HUES6 (cell line): ENCODE results near the gene IFIT1B.

Experiments used
- H3K27ac ChIP-seq: 2 replicates; pipeline ENCODE4 v1.7.0; 2013; ENCODE audit warnings: low read depth, mild to moderate bottlenecking, low read length, inconsistent platforms
- H3K27me3 ChIP-seq: 2 replicates; pipeline ENCODE4 v1.6.1; 2013; ENCODE audit warnings: low read length; ENCODE audit not compliant: control insufficient read depth, insufficient read depth
- H3K36me3 ChIP-seq: 2 replicates; pipeline ENCODE4 v1.6.1; 2013; ENCODE audit warnings: low read length; ENCODE audit not compliant: control insufficient read depth, insufficient read depth
- H3K4me1 ChIP-seq: 2 replicates; pipeline ENCODE4 v1.6.1; 2013; ENCODE audit warnings: low read length; ENCODE audit not compliant: control insufficient read depth, insufficient read depth
- H3K4me3 ChIP-seq: 2 replicates; pipeline ENCODE4 v1.5.1; 2013; ENCODE audit warnings: low read depth, low read length
- H3K9ac ChIP-seq: one replicate; pipeline ENCODE4 v1.6.1; 2013; ENCODE audit warnings: mild to moderate bottlenecking, low read length
- H3K9me3 ChIP-seq: 2 replicates; pipeline ENCODE4 v1.6.1; 2013; ENCODE audit warnings: low read depth, low read length; ENCODE audit not compliant: control insufficient read depth, insufficient read depth

IFIT1B gene

DNA sequence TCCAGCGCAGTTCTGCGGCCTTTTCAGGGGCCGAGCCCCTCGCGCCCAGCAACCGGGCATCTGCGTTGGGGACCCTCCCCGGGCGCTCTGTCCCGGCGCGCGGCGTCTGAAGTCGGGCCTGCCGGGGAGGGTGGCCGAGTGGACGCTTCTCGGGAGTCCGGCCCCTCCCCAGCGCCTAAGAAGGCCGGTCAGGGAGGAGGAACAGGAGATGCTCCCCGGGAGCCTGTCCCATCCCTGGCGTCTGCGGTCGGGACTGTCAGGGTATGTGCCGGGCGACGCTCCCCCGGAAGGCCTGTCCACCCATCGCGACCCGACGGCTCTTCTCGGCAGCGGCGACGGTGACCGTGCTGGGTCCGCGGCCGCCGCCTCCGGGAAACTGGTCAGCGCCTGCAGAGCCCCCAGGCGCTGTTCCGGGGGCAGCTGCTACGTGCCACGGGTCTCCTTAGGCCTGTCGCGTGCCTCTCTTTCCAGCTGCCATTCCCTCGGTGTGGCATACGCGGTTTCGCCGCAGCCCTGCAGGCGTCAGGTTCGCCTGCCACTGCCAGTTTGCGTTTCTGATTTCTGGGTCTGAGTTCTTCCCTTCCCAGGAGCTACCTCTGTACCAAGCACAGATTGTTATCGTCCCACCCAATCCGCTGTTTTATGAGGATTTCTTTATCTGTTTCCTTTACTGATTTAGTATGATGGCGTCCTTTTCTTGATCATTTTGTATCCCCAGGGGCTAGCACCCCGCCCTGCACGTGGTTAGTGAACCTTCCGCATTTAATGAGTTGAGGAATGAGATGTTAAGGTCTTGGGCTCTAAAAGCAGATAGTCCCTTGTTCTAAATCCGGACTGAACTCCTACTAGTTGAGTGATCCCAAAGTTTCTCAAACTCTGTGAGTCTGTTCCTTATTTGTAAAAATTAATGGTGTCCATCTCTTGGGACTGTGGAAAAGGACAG is 37.3 kb downstream of the IFIT1B start:
- H3K4me1 ChIP-seq = peaks cover 20% of the 10 kb centered on the region
- peak overlapping the region; percentile 96 for H3K4me3 ChIP-seq
- peak overlapping the region; percentile 94 for H3K9ac ChIP-seq
- H3K27me3 ChIP-seq = peaks cover 15% of the 10 kb centered on the region
- 0 out of 2 replicates have a peak, but pooled peaks cover 5% of the 10 kb centered on the region for H3K9me3 ChIP-seq
- 0 out of 2 replicates have a peak, but pooled peaks cover 7% of the 10 kb centered on the region for H3K36me3 ChIP-seq
- H3K27ac ChIP-seq = 0 out of 2 replicates have a peak overlapping the region, but pooled peaks have one; percentile 14

DNA sequence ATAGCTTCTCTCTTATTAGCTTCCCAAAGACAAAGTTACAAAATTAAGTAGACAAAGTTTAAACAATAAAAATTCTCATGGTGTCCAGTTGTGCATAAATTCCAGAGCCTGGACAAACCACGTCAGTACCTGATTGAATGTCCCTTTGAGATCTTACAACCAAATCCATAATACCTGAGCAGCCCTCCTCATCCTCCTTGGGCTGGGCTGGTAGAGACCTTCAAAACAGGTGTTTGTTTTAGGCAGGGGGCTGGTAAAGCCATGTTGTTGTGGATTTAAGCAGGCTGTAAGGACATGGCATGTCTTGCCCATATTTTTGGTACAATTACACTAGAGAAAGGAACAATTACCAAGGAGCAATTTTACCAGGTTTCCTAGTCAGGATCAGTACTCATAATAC is 38.6 kb downstream of the IFIT1B start:
- H3K27me3 ChIP-seq = peaks cover 15% of the 10 kb centered on the region

DNA sequence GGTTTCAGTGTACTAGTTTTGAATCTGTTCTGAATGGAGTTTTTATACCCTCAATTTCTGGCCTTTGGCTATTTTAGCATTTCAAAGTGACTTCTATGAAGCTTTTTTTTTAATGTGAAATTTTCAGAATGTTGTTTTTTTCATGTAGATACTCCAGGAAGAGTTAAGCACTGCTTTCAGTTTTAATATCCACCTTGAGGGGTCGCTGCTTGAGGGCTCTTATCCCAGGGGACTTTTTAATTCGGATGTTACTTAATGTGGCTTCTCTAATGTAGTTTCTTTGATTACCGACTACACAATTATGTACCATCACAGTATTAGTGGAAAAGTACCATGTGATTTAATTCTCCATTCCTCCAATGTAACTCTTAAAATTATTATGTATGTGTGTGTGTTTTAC is 41.7 kb downstream of the IFIT1B start:
- H3K9me3 ChIP-seq = no peaks in the 10 kb centered on the region
- peaks cover 15% of the 10 kb centered on the region for H3K4me1 ChIP-seq
- 0 out of 2 replicates have a peak, but pooled peaks cover 7% of the 10 kb centered on the region for H3K36me3 ChIP-seq
- H3K27me3 ChIP-seq = peaks cover 15% of the 10 kb centered on the region
- H3K27ac ChIP-seq = no peak overlapping the region
- no peak overlapping the region for H3K4me3 ChIP-seq
- no peak overlapping the region for H3K9ac ChIP-seq

More for the DNA sequence above, 38.6 kb downstream of the IFIT1B start:
- H3K9me3 ChIP-seq = 0 out of 2 replicates have a peak, but pooled peaks cover 5% of the 10 kb centered on the region
- H3K9ac ChIP-seq = no peak overlapping the region
- H3K36me3 ChIP-seq = 0 out of 2 replicates have a peak, but pooled peaks cover 7% of the 10 kb centered on the region
- no peak overlapping the region for H3K4me3 ChIP-seq
- H3K4me1 ChIP-seq = peaks cover 20% of the 10 kb centered on the region
- H3K27ac ChIP-seq = no peak overlapping the region

DNA sequence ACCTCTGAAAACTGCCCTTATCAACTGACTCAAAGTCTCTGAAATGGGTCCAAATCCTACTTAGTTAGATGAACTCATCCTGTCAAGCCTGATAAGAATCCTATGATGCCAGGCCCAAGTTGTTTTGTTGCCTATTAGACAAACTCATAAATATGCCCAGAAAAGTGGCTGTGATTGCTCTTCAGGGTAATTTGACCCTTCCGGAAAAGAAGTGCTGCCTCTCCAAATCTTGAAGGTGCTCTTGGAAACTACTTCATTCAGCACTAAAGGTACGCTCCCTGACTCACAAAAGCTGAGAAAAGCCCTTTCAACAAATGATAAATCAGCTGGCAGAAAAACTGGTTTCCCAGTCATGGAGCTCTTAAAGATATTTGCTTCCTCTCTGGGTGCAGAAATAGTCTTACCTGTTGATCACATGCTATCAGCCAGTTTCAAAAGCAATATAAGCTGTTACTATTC is 43.2 kb downstream of the IFIT1B start:
- Histone ChIP-seq H3K27me3 (0 out of 2 replicates have a peak, but pooled peaks cover 3% of the 10 kb centered on the region), H3K9me3 (no peaks in the 10 kb centered on the region), H3K9ac (no peak overlapping the region), H3K4me3 (no peak overlapping the region), H3K36me3 (0 out of 2 replicates have a peak, but pooled peaks cover 7% of the 10 kb centered on the region), H3K4me1 (peaks cover 9% of the 10 kb centered on the region), H3K27ac (no peak overlapping the region)

DNA sequence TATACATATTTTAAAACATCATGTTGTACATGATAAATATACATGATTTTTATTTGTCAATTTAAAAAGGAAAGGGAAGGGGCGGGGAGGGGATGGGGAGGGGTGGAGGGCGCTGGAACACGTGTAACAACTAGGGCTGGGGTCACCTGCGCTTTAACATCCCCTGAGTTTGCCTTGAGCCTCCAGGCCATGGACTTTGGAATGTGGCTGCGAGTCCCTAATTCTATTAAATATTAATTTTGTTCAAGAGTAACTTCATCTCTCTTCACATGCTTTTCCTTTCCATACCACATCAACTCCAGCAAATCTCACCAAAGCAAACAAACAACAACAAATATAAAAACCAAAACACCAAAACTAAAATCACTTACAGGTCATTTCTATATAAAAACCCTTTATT is 47.1 kb downstream of the IFIT1B start:
- H3K4me3 ChIP-seq = no peak overlapping the region
- no peak overlapping the region for H3K9ac ChIP-seq

DNA sequence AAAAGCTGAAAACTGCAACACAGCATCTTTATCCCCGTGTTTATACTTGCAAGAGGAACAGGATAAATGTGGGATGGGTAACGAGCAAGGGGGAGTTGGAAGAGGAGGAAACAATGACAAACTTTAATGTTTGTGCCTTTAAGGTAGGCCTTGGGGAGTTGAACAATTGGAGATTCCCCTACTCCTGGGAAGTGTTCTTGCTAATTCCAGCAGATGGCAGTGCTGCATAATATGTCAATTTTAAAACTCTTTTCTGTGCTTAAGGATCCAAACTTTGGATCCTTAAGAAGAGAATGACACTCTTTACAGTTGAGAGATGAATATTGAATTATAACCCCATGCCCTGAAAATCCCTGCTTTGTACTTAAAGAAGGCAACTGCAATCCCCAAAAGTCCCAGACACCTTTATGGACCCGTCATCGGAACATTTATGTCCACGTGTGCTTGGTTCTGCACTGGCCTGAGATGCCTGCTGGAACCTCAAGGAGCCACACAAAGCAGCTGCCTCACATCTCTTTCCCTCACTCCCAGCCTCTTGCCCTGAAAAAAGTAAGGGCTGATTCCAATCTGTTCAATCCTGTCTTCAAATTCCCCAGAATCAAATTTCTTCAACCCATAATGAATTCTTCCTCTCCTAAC is 48.5 kb downstream of the IFIT1B start:
- H3K27ac ChIP-seq = no peak overlapping the region
- H3K4me1 ChIP-seq = peaks cover 18% of the 10 kb centered on the region
- no peaks in the 10 kb centered on the region for H3K36me3 ChIP-seq
- H3K9me3 ChIP-seq = no peaks in the 10 kb centered on the region
- H3K9ac ChIP-seq = no peak overlapping the region
- H3K27me3 ChIP-seq = no peaks in the 10 kb centered on the region
- no peak overlapping the region for H3K4me3 ChIP-seq

More for the DNA sequence above, 47.1 kb downstream of the IFIT1B start:
- H3K4me1 ChIP-seq = peaks cover 18% of the 10 kb centered on the region
- H3K9me3 ChIP-seq = no peaks in the 10 kb centered on the region
- no peaks in the 10 kb centered on the region for H3K36me3 ChIP-seq
- no peaks in the 10 kb centered on the region for H3K27me3 ChIP-seq
- H3K27ac ChIP-seq = no peak overlapping the region

DNA sequence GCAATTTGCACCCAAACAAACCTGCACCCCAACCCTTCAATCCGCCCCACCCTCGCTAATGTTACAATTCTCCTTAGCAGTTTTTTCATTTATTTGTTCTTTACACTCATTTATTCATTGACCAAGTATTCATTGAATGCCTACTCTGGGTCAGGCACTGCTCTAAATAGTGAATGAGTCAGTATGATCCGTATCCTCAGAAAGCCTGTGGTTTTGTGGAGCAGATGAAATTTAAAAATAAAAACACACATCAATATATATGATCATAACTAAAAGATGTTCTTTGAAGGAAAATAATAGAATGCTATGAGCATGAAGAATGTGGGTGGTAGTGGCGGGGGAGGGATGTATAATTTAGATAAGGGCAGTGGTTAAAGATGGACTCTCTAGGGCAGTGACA is 49.8 kb downstream of the IFIT1B start:
- Histone ChIP-seq H3K4me3 (no peak overlapping the region), H3K27me3 (no peaks in the 10 kb centered on the region), H3K27ac (no peak overlapping the region), H3K4me1 (peaks cover 18% of the 10 kb centered on the region), H3K9ac (no peak overlapping the region), H3K36me3 (no peaks in the 10 kb centered on the region), H3K9me3 (no peaks in the 10 kb centered on the region)

DNA sequence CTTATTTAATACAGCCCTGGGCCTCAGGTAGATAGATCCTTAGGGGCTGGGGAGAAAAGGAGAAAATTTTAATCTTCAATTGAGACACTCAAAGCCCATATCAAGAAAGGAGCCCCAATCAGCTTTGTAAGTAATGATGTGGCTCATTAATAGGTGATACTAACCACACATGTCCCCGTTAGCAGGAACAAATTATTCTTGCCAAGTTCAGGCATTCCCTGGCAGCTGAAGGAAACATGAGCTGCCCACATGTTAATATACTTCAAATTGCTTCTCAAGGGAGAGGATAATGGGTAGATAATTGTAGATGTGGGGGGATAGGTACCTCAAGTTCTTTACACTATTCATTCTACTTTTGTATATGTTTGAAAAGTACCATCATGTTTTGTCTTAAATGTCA is 51.0 kb downstream of the IFIT1B start:
- no peak overlapping the region for H3K27ac ChIP-seq
- no peak overlapping the region for H3K9ac ChIP-seq
- H3K4me3 ChIP-seq = no peak overlapping the region
- no peaks in the 10 kb centered on the region for H3K27me3 ChIP-seq
- H3K4me1 ChIP-seq = peaks cover 18% of the 10 kb centered on the region
- no peaks in the 10 kb centered on the region for H3K9me3 ChIP-seq
- no peaks in the 10 kb centered on the region for H3K36me3 ChIP-seq

DNA sequence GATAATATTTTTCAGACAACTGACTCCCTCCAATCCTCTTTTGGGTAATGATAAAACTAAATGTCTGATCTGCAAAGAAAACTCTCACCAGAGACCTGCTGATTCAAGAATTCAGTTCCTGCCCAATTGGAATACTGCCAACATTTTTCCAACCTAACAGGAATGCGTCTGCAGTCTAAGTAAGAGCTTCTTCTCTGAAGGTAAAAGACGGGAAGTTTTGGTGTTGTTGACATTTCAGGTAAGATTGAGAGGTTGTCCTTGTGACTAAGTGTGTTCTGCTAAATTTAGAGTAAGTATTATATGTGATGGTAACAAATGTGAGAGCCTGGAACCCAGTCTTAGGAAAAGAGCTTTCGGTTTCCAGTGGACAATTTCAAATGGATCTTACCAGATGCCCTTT is 54.1 kb downstream of the IFIT1B start:
- no peaks in the 10 kb centered on the region for H3K36me3 ChIP-seq
- H3K27me3 ChIP-seq = no peaks in the 10 kb centered on the region
- no peak overlapping the region for H3K27ac ChIP-seq
- H3K9me3 ChIP-seq = no peaks in the 10 kb centered on the region
- H3K9ac ChIP-seq = no peak overlapping the region
- no peak overlapping the region for H3K4me3 ChIP-seq
- peaks cover 18% of the 10 kb centered on the region for H3K4me1 ChIP-seq
